HepG2 (cell line): ENCODE measurements around the gene RGS19. TPM values are rescaled to one million over a fixed set of nuclear protein-coding genes. Genes with fewer than 3 reads are reported as not detected.

ENCODE experiments used
- AFF4 ChIP-seq: sonication (generic); formaldehyde crosslinking; IDR thresholded peaks from 2 replicates; pipeline ENCODE4 v1.4.0; 2020; ENCODE audit warnings: missing genetic modification reagents
- CERS6 ChIP-seq: sonication (generic); formaldehyde crosslinking; IDR thresholded peaks from 2 replicates; pipeline ENCODE4 v1.5.0; 2020; ENCODE audit warnings: missing genetic modification reagents
- ETS1 ChIP-seq: sonication (generic); formaldehyde crosslinking; IDR thresholded peaks from 2 replicates; pipeline ENCODE4 v1.4.0; 2020; ENCODE audit warnings: missing genetic modification reagents
- FOXP4 ChIP-seq: sonication (generic); formaldehyde crosslinking; IDR thresholded peaks from 2 replicates; pipeline ENCODE4 v1.4.0; 2020; ENCODE audit warnings: missing genetic modification reagents
- GTF3A ChIP-seq: sonication (generic); formaldehyde crosslinking; conservative IDR thresholded peaks from 2 replicates; pipeline ENCODE4 v1.4.0; 2020; ENCODE audit warnings: mild to moderate bottlenecking, missing genetic modification reagents
- HNRNPLL ChIP-seq: fragments of 200-400 bp; formaldehyde crosslinking; IDR thresholded peaks from 2 replicates; pipeline ENCODE4 v1.6.1; 2017; ENCODE audit warnings: mild to moderate bottlenecking, low read depth, low read length; ENCODE audit not compliant: poor library complexity, severe bottlenecking
- RFX1 ChIP-seq: fragments of 450-650 bp; IDR thresholded peaks from 2 replicates; pipeline ENCODE4 v1.6.1; 2017
- RXRB ChIP-seq: IDR thresholded peaks from 2 replicates; pipeline ENCODE4 v1.6.1; 2016; ENCODE audit warnings: borderline replicate concordance, missing genetic modification reagents, missing compliant biosample characterization
- TEAD3 ChIP-seq: optimal IDR thresholded peaks from 2 replicates; pipeline ENCODE3; 2016; ENCODE audit warnings: borderline replicate concordance
- ZMAT3 ChIP-seq: sonication (generic); formaldehyde crosslinking; conservative IDR thresholded peaks from 2 replicates; pipeline ENCODE4 v1.7.0; 2021; ENCODE audit warnings: missing genetic modification reagents
- ZNF44 ChIP-seq: sonication (generic); formaldehyde crosslinking; IDR thresholded peaks from 2 replicates; pipeline ENCODE4 v1.5.1; 2020; ENCODE audit warnings: mild to moderate bottlenecking, missing genetic modification reagents
- ZNF678 ChIP-seq: sonication (generic); formaldehyde crosslinking; IDR thresholded peaks from 2 replicates; pipeline ENCODE4 v1.4.0; 2020; ENCODE audit warnings: mild to moderate bottlenecking, missing genetic modification reagents
- ZNF687 ChIP-seq: sonication (generic); formaldehyde crosslinking; IDR thresholded peaks from 2 replicates; pipeline ENCODE4 v1.5.1; 2020; ENCODE audit warnings: mild to moderate bottlenecking, missing genetic modification reagents, moderate library complexity
- ZNF7 ChIP-seq: IDR thresholded peaks from 2 replicates; pipeline ENCODE4 v1.6.1; 2016; ENCODE audit warnings: missing biosample characterization, missing genetic modification reagents
- ZNF883 ChIP-seq: sonication (generic); formaldehyde crosslinking; IDR thresholded peaks from 2 replicates; pipeline ENCODE4 v1.5.1; 2020; ENCODE audit warnings: mild to moderate bottlenecking, missing genetic modification reagents; ENCODE audit errors: not compliant biosample characterization
- ZZZ3 ChIP-seq: sonication (generic); formaldehyde crosslinking; IDR thresholded peaks from 2 replicates; pipeline ENCODE4 v1.4.0; 2020; ENCODE audit warnings: missing genetic modification reagents, mild to moderate bottlenecking, borderline replicate concordance
- polyA plus RNA-seq, 8 experiments: library from polyadenylated mRNA; depleted of rRNA in 3 of 8; stranded (reverse) in 7 of 8; unstranded in 1 of 8; fragments of >200 nt; fragmentation: Illumina TruSeq in 4 of 8; extraction: Trizol in 4 of 8; gene quantifications; 2 replicates each; pipeline versions ENCODE4 v1.2.1 to v1.2.3, GENCODE V29; 2011 to 2016; ENCODE audit warnings: low read depth in 4 of 8, missing spikeins in 1 of 8, mixed read lengths in 1 of 8; ENCODE audit not compliant: insufficient read depth in 1 of 8
- total RNA-seq, 5 experiments: library from RNA; depleted of rRNA; stranded (reverse); fragments of >200 nt; fragmentation: Illumina TruSeq; extraction: Trizol; gene quantifications; 2 replicates each; pipeline ENCODE4 v1.2.3, GENCODE V29; 2016; ENCODE audit warnings: low read depth in 1 of 5

Gene RGS19
- total and polyA plus RNA-seq, 2 of the 13 experiments (the other 11 are each of a cell fraction or from before 2014, with no cell fraction given), result 10.7 to 11.9 TPM

DNA sequence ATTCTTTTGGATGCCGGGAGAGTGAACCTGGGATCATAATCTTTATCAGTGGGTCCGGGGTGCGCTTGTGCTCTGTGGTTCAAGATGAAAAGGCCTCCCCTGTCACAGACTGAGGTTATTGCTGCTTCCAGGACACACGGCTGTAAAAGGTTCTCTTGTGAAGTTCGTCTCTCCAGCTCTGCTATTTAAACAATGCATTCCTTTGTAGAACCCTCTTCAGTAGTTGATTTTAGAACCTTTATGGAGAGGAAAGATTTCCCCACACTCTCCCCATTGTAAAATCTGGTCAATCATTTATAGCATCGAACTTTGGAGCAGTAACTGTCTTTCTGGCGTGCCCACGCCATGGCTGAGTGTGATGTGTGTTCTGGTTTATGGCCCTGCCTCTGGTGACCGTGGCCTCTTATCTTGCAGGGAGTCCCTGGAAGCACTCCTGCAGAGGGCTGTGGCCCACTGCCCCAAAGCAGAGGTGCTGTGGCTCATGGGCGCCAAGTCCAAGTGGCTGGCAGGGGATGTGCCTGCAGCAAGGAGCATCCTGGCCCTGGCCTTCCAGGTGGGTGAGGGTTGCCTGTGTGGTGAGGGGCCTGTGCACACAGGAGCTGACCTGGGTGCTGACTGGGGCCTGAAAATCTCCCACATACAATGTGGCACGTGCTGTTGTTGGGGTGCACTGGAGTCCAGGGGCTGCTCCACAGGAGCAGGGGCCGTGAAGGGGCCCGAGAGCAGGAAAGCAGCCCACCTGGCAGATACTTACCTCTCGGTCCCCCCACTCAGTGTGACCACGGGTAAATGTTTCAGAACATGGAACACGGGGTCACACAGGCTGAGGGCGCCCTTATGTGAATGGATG lies 55.0 kb downstream of the RGS19 start (continued):
- TF ChIP-seq AFF4 (peak; percentile 36), RFX1 (no peak), FOXP4 (CRISPR knock-in tag) (peak; percentile 73), ZNF44 (peak; percentile 88; the same call in 1 of the 2 replicates), ZZZ3 (CRISPR knock-in tag) (no peak), RXRB (CRISPR knock-in tag) (peak; percentile 74; the same call in 1 of the 2 replicates), ZNF7 (peak; percentile 46; the same call in 1 of the 2 replicates), ZMAT3 (CRISPR knock-in tag) (peak; percentile 91), ETS1 (CRISPR knock-in tag) (no peak), ZNF883 (CRISPR knock-in tag) (peak; percentile 94), ZNF687 (peak; percentile 92), CERS6 (CRISPR knock-in tag) (no peak), ZNF678 (CRISPR knock-in tag) (no peak), TEAD3 (CRISPR knock-in tag) (peak; percentile 89), HNRNPLL (peak; percentile 46), GTF3A (CRISPR knock-in tag) (peak; percentile 78; the same call in 1 of the 2 replicates)
